Stomach (tissue), 4 donors: Measurements from ENCODE around the gene ZNF318.
"Not testable (repeated sequence)": the region's sequence is repeated elsewhere in the genome, so short reads cannot be mapped to it uniquely, and the experiment has no call there.

Source experiments
- POLR2A ChIP-seq, 4 donors: fragments of 450-650 bp; IDR thresholded peaks; one replicate each; pipeline ENCODE4 v1.6.1; 2016; ENCODE audit warnings: antibody characterized with exemption in 4 of 4, control low read depth in 2 of 4, mild to moderate bottlenecking in 1 of 4, moderate library complexity in 1 of 4
- POLR2AphosphoS5 ChIP-seq, 3 donors: sonication (generic); formaldehyde crosslinking; IDR thresholded peaks; one replicate each; pipeline ENCODE4 v1.6.1; 2016; ENCODE audit warnings: antibody characterized with exemption in 3 of 3

- not testable (repeated sequence) for TF ChIP-seq POLR2AphosphoS5, POLR2A (IDR thresholded peaks at IDR 0.05)
Observed at GRCh38 chr6:43303006-43303405, 66.4 kb downstream of the ZNF318 start.
